ENCODE data around the gene NFIX. TPM values are rescaled to one million over a fixed set of nuclear protein-coding genes. Genes with fewer than 3 reads are reported as not detected.

NFIX gene
- total and polyA plus RNA-seq, 9 of the 15 experiments (the other 6 are each of a cell fraction or from before 2014, with no cell fraction given), result 0.28 to 26.8 (median 5.4) TPM

GRCh38 chr19:13100031-13100588 lies 104.8 kb downstream of the NFIX start (continued):
- TF ChIP-seq KLF10 (CRISPR knock-in tag; IDR thresholded peaks at IDR 0.05), result no peak
- TF ChIP-seq ZBTB17 (CRISPR knock-in tag; IDR thresholded peaks at IDR 0.05), result no peak
- TF ChIP-seq, protein P1, sequence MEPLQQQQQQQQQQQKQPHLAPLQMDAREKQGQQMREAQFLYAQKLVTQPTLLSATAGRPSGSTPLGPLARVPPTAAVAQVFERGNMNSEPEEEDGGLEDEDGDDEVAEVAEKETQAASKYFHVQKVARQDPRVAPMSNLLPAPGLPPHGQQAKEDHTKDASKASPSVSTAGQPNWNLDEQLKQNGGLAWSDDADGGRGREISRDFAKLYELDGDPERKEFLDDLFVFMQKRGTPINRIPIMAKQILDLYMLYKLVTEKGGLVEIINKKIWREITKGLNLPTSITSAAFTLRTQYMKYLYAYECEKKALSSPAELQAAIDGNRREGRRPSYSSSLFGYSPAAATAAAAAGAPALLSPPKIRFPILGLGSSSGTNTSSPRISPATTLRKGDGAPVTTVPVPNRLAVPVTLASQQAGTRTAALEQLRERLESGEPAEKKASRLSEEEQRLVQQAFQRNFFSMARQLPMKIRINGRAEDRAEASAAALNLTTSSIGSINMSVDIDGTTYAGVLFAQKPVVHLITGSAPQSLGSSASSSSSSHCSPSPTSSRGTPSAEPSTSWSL (CRISPR knock-in tag; IDR thresholded peaks at IDR 0.05; ENCODE audit: borderline replicate concordance), result no peak
- TF ChIP-seq BACH1 (tag; IDR thresholded peaks at IDR 0.05), result no peak; the same call in 1 of the 2 replicates
- TF ChIP-seq, protein P2, sequence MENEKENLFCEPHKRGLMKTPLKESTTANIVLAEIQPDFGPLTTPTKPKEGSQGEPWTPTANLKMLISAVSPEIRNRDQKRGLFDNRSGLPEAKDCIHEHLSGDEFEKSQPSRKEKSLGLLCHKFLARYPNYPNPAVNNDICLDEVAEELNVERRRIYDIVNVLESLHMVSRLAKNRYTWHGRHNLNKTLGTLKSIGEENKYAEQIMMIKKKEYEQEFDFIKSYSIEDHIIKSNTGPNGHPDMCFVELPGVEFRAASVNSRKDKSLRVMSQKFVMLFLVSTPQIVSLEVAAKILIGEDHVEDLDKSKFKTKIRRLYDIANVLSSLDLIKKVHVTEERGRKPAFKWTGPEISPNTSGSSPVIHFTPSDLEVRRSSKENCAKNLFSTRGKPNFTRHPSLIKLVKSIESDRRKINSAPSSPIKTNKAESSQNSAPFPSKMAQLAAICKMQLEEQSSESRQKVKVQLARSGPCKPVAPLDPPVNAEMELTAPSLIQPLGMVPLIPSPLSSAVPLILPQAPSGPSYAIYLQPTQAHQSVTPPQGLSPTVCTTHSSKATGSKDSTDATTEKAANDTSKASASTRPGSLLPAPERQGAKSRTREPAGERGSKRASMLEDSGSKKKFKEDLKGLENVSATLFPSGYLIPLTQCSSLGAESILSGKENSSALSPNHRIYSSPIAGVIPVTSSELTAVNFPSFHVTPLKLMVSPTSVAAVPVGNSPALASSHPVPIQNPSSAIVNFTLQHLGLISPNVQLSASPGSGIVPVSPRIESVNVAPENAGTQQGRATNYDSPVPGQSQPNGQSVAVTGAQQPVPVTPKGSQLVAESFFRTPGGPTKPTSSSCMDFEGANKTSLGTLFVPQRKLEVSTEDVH (IDR thresholded peaks at IDR 0.05; ENCODE audit: low read depth, partially characterized antibody), result no peak
- peak; percentile 54; the same call in 1 of the 2 replicates for TF ChIP-seq ZBTB26 (CRISPR knock-in tag; IDR thresholded peaks at IDR 0.05)
- no peak for TF ChIP-seq ZNF232 (CRISPR knock-in tag; IDR thresholded peaks at IDR 0.05)
- no peak for TF ChIP-seq ZC3H4 (CRISPR knock-in tag; IDR thresholded peaks at IDR 0.05; ENCODE audit: borderline replicate concordance)
- TF ChIP-seq CBFB (CRISPR knock-in tag; IDR thresholded peaks at IDR 0.05), result peak; percentile 88; the same call in 1 of the 2 replicates
- no peak for TF ChIP-seq ZFPM2 (CRISPR knock-in tag; IDR thresholded peaks at IDR 0.05)
- no peak for TF ChIP-seq ZNF197 (CRISPR knock-in tag; IDR thresholded peaks at IDR 0.05; ENCODE audit: low read depth)
- TF ChIP-seq CBFA2T3 (IDR thresholded peaks at IDR 0.05), result peak; percentile 20; the same call in 1 of the 2 replicates
- TF ChIP-seq SETDB1 (IDR thresholded peaks at IDR 0.05; ENCODE audit: low read length), result no peak
- TF ChIP-seq CCNT2 (IDR thresholded peaks at IDR 0.05; ENCODE audit: borderline replicate concordance, extremely low read depth, insufficient read length, low read depth, low read length), result no peak
- TF ChIP-seq FOXM1 (IDR thresholded peaks at IDR 0.05; ENCODE audit: low read depth), result no peak
- peak; percentile 85; the same call in 1 of the 2 replicates for TF ChIP-seq FOXM1 (CRISPR knock-in tag; IDR thresholded peaks at IDR 0.05; ENCODE audit: low read depth)
- TF ChIP-seq, protein P3, sequence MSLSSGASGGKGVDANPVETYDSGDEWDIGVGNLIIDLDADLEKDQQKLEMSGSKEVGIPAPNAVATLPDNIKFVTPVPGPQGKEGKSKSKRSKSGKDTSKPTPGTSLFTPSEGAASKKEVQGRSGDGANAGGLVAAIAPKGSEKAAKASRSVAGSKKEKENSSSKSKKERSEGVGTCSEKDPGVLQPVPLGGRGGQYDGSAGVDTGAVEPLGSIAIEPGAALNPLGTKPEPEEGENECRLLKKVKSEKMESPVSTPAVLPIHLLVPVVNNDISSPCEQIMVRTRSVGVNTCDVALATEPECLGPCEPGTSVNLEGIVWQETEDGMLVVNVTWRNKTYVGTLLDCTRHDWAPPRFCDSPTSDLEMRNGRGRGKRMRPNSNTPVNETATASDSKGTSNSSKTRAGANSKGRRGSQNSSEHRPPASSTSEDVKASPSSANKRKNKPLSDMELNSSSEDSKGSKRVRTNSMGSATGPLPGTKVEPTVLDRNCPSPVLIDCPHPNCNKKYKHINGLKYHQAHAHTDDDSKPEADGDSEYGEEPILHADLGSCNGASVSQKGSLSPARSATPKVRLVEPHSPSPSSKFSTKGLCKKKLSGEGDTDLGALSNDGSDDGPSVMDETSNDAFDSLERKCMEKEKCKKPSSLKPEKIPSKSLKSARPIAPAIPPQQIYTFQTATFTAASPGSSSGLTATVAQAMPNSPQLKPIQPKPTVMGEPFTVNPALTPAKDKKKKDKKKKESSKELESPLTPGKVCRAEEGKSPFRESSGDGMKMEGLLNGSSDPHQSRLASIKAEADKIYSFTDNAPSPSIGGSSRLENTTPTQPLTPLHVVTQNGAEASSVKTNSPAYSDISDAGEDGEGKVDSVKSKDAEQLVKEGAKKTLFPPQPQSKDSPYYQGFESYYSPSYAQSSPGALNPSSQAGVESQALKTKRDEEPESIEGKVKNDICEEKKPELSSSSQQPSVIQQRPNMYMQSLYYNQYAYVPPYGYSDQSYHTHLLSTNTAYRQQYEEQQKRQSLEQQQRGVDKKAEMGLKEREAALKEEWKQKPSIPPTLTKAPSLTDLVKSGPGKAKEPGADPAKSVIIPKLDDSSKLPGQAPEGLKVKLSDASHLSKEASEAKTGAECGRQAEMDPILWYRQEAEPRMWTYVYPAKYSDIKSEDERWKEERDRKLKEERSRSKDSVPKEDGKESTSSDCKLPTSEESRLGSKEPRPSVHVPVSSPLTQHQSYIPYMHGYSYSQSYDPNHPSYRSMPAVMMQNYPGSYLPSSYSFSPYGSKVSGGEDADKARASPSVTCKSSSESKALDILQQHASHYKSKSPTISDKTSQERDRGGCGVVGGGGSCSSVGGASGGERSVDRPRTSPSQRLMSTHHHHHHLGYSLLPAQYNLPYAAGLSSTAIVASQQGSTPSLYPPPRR (CRISPR knock-in tag; IDR thresholded peaks at IDR 0.05; ENCODE audit: borderline replicate concordance), result no peak
- TF ChIP-seq NFIC (IDR thresholded peaks at IDR 0.05), result no peak; the same call in 1 of the 2 replicates
- TF ChIP-seq KAT7 (CRISPR knock-in tag; IDR thresholded peaks at IDR 0.05; ENCODE audit: borderline replicate concordance), result 0 out of 2 replicates have a peak, but pooled peaks have one; percentile 90
